Vagina (tissue), 2 donors: ENCODE data around the gene NDFIP2. TPM values are rescaled to one million over a fixed set of nuclear protein-coding genes. Genes with fewer than 3 reads are reported as not detected.

Source experiments
- DNase-seq, 2 donors: peaks; one replicate each; pipeline ENCODE4 v3.0.0-alpha.2; 2017; ENCODE audit errors: extremely low spot score in 2 of 2
- H3K27ac ChIP-seq: fragments of 200-600 bp; sonication (generic); one replicate; pipeline ENCODE4 v1.5.1; 2019
- H3K27me3 ChIP-seq: fragments of 200-600 bp; sonication (generic); one replicate; pipeline ENCODE4 v1.5.1; 2019
- H3K36me3 ChIP-seq, 2 donors: fragments of 200-600 bp; sonication (generic); one replicate each; pipeline ENCODE4 v1.5.1; 2017 to 2019
- H3K4me1 ChIP-seq: fragments of 200-600 bp; sonication (generic); one replicate; pipeline ENCODE4 v1.5.1; 2019
- H3K4me3 ChIP-seq, 2 donors: fragments of 200-600 bp; sonication (generic); 1 replicate in 1 of 2; 2 replicates in 1 of 2; pipeline ENCODE4 v1.5.1; 2016 to 2019
- H3K9me3 ChIP-seq: fragments of 200-600 bp; sonication (generic); one replicate; pipeline ENCODE4 v1.5.1; 2019
- POLR2A ChIP-seq, 2 donors: fragments of 450-650 bp; IDR thresholded peaks; one replicate each; pipeline ENCODE4 v1.6.1; 2017; ENCODE audit warnings: antibody characterized with exemption in 2 of 2, mild to moderate bottlenecking in 2 of 2, moderate library complexity in 2 of 2
- POLR2AphosphoS5 ChIP-seq, 2 donors: sonication (generic); formaldehyde crosslinking; IDR thresholded peaks; one replicate each; pipeline ENCODE4 v1.9.0; 2017; ENCODE audit warnings: antibody characterized with exemption in 2 of 2, mild to moderate bottlenecking in 2 of 2, low read depth in 1 of 2; ENCODE audit not compliant: insufficient read depth in 1 of 2
- intact Hi-C: fragments of 100-400 bp; cut with DNase I; formaldehyde crosslinking; loops from one replicate; pipeline ENCODE4 v1.15.1; 2023
- total RNA-seq: library from RNA; depleted of rRNA; stranded (reverse); fragments of >200 nt; gene quantifications from one replicate; pipeline ENCODE4 v1.2.3, GENCODE V29; 2016
- TF ChIP-seq, protein P1 (sequence below), 3 experiments: fragments of 450-650 bp in 2 of 3; fragments of 200-600 bp in 1 of 3; sonication (generic) in 1 of 3; IDR thresholded peaks; one replicate each; pipeline ENCODE4 v1.5.1; 2017 to 2019; ENCODE audit warnings: antibody characterized with exemption in 3 of 3, mild to moderate bottlenecking in 2 of 3, moderate library complexity in 2 of 3

Gene NDFIP2
- total RNA-seq, 1 donor from 2014 or later: 26.8 TPM

DNA sequence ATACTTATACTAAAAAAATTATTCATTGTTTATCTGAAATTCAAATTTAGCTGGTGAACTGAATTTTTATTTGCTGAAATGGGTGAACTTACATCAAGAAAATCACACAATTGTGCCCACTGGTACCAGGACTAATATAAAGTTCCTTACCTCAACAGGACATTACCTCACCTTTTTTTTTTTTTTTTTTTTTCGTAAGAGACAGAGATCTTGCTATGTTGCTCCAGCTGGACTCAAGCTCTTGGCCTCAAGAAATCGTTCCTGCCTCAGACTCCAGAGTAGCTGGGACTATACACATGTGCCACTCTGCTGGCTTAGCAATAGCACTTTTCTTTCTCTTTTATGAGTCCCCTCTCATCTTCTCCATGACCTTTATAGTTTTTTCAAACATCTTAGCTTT, 22.5 kb upstream of the NDFIP2 start:
- no peaks in the 10 kb centered on the region for H3K36me3 ChIP-seq
- no peaks in the 10 kb centered on the region for H3K9me3 ChIP-seq
- intact Hi-C loops: no loop called here
- DNase-seq: no peak
- no peak overlapping the region for H3K4me3 ChIP-seq
- TF ChIP-seq, protein P1, sequence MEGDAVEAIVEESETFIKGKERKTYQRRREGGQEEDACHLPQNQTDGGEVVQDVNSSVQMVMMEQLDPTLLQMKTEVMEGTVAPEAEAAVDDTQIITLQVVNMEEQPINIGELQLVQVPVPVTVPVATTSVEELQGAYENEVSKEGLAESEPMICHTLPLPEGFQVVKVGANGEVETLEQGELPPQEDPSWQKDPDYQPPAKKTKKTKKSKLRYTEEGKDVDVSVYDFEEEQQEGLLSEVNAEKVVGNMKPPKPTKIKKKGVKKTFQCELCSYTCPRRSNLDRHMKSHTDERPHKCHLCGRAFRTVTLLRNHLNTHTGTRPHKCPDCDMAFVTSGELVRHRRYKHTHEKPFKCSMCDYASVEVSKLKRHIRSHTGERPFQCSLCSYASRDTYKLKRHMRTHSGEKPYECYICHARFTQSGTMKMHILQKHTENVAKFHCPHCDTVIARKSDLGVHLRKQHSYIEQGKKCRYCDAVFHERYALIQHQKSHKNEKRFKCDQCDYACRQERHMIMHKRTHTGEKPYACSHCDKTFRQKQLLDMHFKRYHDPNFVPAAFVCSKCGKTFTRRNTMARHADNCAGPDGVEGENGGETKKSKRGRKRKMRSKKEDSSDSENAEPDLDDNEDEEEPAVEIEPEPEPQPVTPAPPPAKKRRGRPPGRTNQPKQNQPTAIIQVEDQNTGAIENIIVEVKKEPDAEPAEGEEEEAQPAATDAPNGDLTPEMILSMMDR (IDR thresholded peaks at IDR 0.05): no peak
- TF ChIP-seq POLR2AphosphoS5 (IDR thresholded peaks at IDR 0.05; ENCODE audit: insufficient read depth in 1 of 2, low read depth in 1 of 2) (no peak), POLR2A (IDR thresholded peaks at IDR 0.05) (no peak)
- H3K27ac ChIP-seq: no peak overlapping the region
- no peaks in the 10 kb centered on the region for H3K4me1 ChIP-seq
- H3K27me3 ChIP-seq: no peaks in the 10 kb centered on the region

DNA sequence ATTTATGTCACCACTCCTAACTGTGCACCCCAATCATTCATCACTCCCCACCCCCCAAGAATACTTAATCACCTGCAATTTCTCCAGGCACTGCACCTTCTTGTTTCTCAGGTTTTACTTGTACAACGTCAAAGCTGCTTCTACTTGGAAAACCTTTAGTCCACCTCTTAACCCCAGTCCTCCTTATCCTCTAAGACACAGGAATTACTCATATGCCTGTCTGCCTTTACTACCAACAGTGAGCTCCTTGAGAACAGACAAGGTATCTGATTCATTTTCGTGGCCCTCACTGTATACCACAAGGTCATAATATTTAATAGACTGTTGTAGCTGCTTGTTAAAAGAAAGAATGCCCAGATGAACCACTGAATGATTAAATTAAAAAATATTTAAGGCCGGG, 21.0 kb upstream of the NDFIP2 start:
- intact Hi-C loops: no loop called here

DNA sequence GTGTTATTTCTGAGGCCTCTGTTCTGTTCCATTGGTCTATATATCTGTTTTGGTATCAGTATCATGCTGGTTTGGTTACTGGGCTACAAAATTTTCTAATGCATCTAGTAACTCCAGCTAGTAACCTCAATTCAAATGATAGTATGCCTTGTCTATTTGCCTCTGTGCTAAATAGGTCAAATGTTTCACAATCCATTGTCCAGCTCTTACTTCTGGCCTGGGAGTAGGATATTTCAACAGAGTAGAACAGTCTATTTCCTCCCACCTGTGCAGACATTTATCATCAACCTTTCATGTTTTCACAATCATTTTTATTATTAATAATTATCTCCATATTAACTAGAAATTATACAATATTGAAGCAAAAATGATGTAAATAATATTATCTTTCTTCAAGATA, 18.1 kb upstream of the NDFIP2 start:
- H3K9me3 ChIP-seq: no peaks in the 10 kb centered on the region
- no peak overlapping the region for H3K4me3 ChIP-seq
- H3K4me1 ChIP-seq: no peaks in the 10 kb centered on the region
- intact Hi-C loops: no loop called here
- H3K27ac ChIP-seq: no peak overlapping the region
- H3K27me3 ChIP-seq: no peaks in the 10 kb centered on the region
- H3K36me3 ChIP-seq: no peaks in the 10 kb centered on the region
- DNase-seq: no peak
- TF ChIP-seq, protein P1 (IDR thresholded peaks at IDR 0.05): no peak
- TF ChIP-seq POLR2AphosphoS5 (IDR thresholded peaks at IDR 0.05; ENCODE audit: insufficient read depth in 1 of 2, low read depth in 1 of 2) (no peak), POLR2A (IDR thresholded peaks at IDR 0.05) (no peak)

More for the DNA sequence above, 21.0 kb upstream of the NDFIP2 start:
- H3K4me3 ChIP-seq: no peak overlapping the region
- TF ChIP-seq, protein P1 (IDR thresholded peaks at IDR 0.05): no peak
- TF ChIP-seq POLR2AphosphoS5 (IDR thresholded peaks at IDR 0.05; ENCODE audit: insufficient read depth in 1 of 2, low read depth in 1 of 2): no peak
- TF ChIP-seq POLR2A (IDR thresholded peaks at IDR 0.05): no peak
- H3K27ac ChIP-seq: no peak overlapping the region
- no peaks in the 10 kb centered on the region for H3K4me1 ChIP-seq
- H3K9me3 ChIP-seq: no peaks in the 10 kb centered on the region
- DNase-seq: no peak
- H3K27me3 ChIP-seq: no peaks in the 10 kb centered on the region
- no peaks in the 10 kb centered on the region for H3K36me3 ChIP-seq

DNA sequence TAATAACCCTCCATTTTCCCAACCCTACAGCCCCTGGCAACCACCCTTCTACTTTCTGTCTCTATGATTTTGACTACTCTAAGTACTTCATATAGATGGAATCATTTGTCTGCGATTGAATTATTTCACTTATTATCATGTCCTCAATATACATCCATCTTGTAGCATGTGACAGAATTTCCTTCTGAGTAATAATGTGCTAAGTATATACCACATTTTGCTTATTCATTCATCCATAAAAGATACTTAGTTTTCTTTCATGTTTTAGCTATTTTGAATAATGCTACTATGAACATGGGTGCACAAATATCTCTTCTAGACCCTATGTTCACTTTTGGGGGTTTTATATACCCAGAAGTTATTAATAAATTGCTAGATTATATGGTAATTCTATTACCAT, 17.4 kb upstream of the NDFIP2 start:
- no peak overlapping the region for H3K4me3 ChIP-seq
- no peaks in the 10 kb centered on the region for H3K9me3 ChIP-seq
- TF ChIP-seq, protein P1 (IDR thresholded peaks at IDR 0.05): no peak
- TF ChIP-seq POLR2A (IDR thresholded peaks at IDR 0.05) (no peak), POLR2AphosphoS5 (IDR thresholded peaks at IDR 0.05; ENCODE audit: insufficient read depth in 1 of 2, low read depth in 1 of 2) (no peak)
- H3K36me3 ChIP-seq: no peaks in the 10 kb centered on the region
- H3K4me1 ChIP-seq: no peaks in the 10 kb centered on the region
- no peak overlapping the region for H3K27ac ChIP-seq
- no peak for DNase-seq
- H3K27me3 ChIP-seq: no peaks in the 10 kb centered on the region
- intact Hi-C loops: no loop called here

DNA sequence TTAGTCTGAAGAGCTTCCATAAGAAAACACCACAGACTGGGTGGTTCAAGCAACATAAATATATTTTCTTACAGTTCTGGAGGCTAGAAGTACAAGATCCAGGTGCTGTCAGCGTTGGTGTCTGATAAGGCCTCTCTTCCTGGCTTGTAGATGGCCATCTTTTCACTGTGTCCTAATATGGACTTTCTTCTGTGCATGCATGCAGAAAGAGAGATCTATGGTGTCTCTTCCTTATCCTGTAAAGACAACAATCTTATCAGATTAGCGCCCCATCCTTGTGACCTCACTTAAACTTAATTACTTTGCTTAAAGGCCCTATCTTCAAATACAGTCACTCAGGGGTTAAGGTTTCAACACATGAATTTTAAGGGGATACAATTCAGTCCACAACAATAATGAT, 14.1 kb upstream of the NDFIP2 start:
- no peak for DNase-seq
- Histone ChIP-seq H3K4me3 (no peak overlapping the region), H3K36me3 (no peaks in the 10 kb centered on the region), H3K27ac (no peak overlapping the region), H3K27me3 (no peaks in the 10 kb centered on the region), H3K4me1 (no peaks in the 10 kb centered on the region), H3K9me3 (no peaks in the 10 kb centered on the region)
- TF ChIP-seq, protein P1 (IDR thresholded peaks at IDR 0.05): no peak
- TF ChIP-seq POLR2AphosphoS5 (IDR thresholded peaks at IDR 0.05; ENCODE audit: insufficient read depth in 1 of 2, low read depth in 1 of 2) (no peak), POLR2A (IDR thresholded peaks at IDR 0.05) (no peak)
- intact Hi-C loops: no loop called here
